SK-N-SH (cell line): ENCODE data around the gene NSD2.

Source experiments
- MAX ChIP-seq: IDR thresholded peaks from 2 replicates; pipeline ENCODE4 v1.4.0; 2012; ENCODE audit warnings: low read depth
- POLR2AphosphoS5 ChIP-seq: IDR thresholded peaks from 2 replicates; pipeline ENCODE4 v1.6.1; 2012; ENCODE audit warnings: low read depth, low read length
- USF2 ChIP-seq: fragments of 150-350 bp; IDR thresholded peaks from 2 replicates; pipeline ENCODE4 v1.6.1; 2017; ENCODE audit warnings: antibody characterized with exemption, low read length, low read depth, borderline replicate concordance

GRCh38 chr4:1943928-1944327, 72.7 kb downstream of the NSD2 start:
- TF ChIP-seq MAX: no peak
- TF ChIP-seq POLR2AphosphoS5: no peak
- no peak for TF ChIP-seq USF2
